Adrenal gland (tissue), 12 donors: ENCODE data around the gene VEZT. TPM values are rescaled to one million over a fixed set of nuclear protein-coding genes. Genes with fewer than 3 reads are reported as not detected.

Experiments
- DNase-seq, 7 donors: peaks; one replicate each; pipeline ENCODE4 v3.0.0-alpha.2; 2019 to 2020
- H3K27ac ChIP-seq, 5 donors: fragments of 200-600 bp; sonication (generic) in 4 of 5; 1 replicate in 3 of 5; 2 replicates in 2 of 5; pipeline versions ENCODE4 v1.5.1 to v1.8.0; 2016 to 2020; ENCODE audit warnings: mild to moderate bottlenecking in 1 of 5
- H3K27me3 ChIP-seq: fragments of 200-600 bp; 2 replicates; pipeline ENCODE4 v1.8.0; 2021
- H3K36me3 ChIP-seq, 2 donors: fragments of 200-600 bp; replicated peaks in 1 of 2; 1 replicate in 1 of 2; 2 replicates in 1 of 2; pipeline versions ENCODE4 v1.5.1 to v1.8.0; 2018 to 2022
- H3K4me1 ChIP-seq, 2 donors: fragments of 200-600 bp; replicated peaks in 1 of 2; 1 replicate in 1 of 2; 2 replicates in 1 of 2; pipeline versions ENCODE4 v1.5.1 to v1.8.0; 2018 to 2021
- H3K4me3 ChIP-seq, 4 donors: fragments of 200-600 bp; sonication (generic) in 3 of 4; one replicate each; pipeline ENCODE4 v1.5.1; 2016 to 2018
- H3K9me3 ChIP-seq, 3 donors: fragments of 200-600 bp; sonication (generic) in 1 of 3; replicated peaks in 1 of 3; 1 replicate in 2 of 3; 2 replicates in 1 of 3; pipeline versions ENCODE4 v1.5.1 to v1.8.0; 2016 to 2021
- CTCF ChIP-seq, 6 experiments: fragments of 450-650 bp in 4 of 6; fragments of 200-600 bp in 2 of 6; sonication (generic) in 1 of 6; IDR thresholded peaks; 1 replicate in 5 of 6; 2 replicates in 1 of 6; pipeline versions ENCODE4 v1.5.1 to v1.8.0; 2016 to 2021; ENCODE audit warnings: antibody characterized with exemption in 6 of 6, mild to moderate bottlenecking in 2 of 6, moderate library complexity in 1 of 6
- POLR2A ChIP-seq, 2 donors: fragments of 450-650 bp; IDR thresholded peaks; one replicate each; pipeline ENCODE4 v1.6.1; 2017; ENCODE audit warnings: antibody characterized with exemption in 2 of 2, mild to moderate bottlenecking in 2 of 2, moderate library complexity in 1 of 2
- WGBS, 4 donors: extraction: QIAGEN DNeasy Blood & Tissue Kit in 2 of 4; methylation state at CpG; one replicate each; pipeline versions ENCODE4 v1.1.5 to v1.1.7; 2013 to 2017; 5-methylcytosine and 5-hydroxymethylcytosine counted together
- intact Hi-C, 2 donors: fragments of 100-400 bp; cut with DNase I; formaldehyde crosslinking; loops; one replicate each; pipeline versions ENCODE4 v1.14.1 to v1.15.0; 2022 to 2023
- polyA plus RNA-seq, 3 donors: library from polyadenylated mRNA; stranded (reverse); fragments of 200-250 nt in 2 of 3; fragments of 350-450 nt in 1 of 3; fragmentation: Illumina TruSeq in 1 of 3; extraction: RNeasy Lipid Tissue Mini Kit (QIAGEN cat#74804) in 1 of 3; gene quantifications; one replicate each; pipeline ENCODE4 v1.2.3, GENCODE V29; 2013 to 2014
- total RNA-seq, 9 donors: library from RNA; depleted of rRNA in 4 of 9; stranded (reverse); fragments of >200 nt in 4 of 9; fragments of 120-200 nt in 1 of 9; fragmentation: NEBNext Ultra II Directional in 1 of 9; extraction: Animal tissue kit (Norgen Biotek cat#: 25700) in 1 of 9; gene quantifications; one replicate each; pipeline versions ENCODE4 v1.1.0 to v1.2.4, GENCODE V29; 2013 to 2023
- donor health status: healthy with polysubstance abuse.
- donor health status: Bipolar disorder and iron deficiency.
- donor health status: DM: yes; HTN: yes; CAD: no.
- donor health status: DM: no; HTN: no; CAD: no.
- donor health status: DM: no; HTN: no; CAD: no.
- donor health status: DM: yes; HTN: yes; CAD: no.

VEZT gene
- total and polyA plus RNA-seq, 12 donors, result 34.8 to 189 (median 88.3) TPM

GRCh38 chr12:95198914-95199313 lies 18.7 kb upstream of the VEZT start:
- Histone ChIP-seq H3K9me3 (no peaks in the 10 kb centered on the region), H3K4me3 (no peak overlapping the region), H3K4me1 (peaks cover 29 to 36% of the 10 kb centered on the region in 2 donors), H3K27ac (no peak overlapping the region), H3K27me3 (no peaks in the 10 kb centered on the region), H3K36me3 (no peaks in the 10 kb centered on the region)
- 90 to 94% (median 92%) methylated on average over 4 of the region's 4 CpGs for WGBS, 4 donors
- intact Hi-C loops, result no loop called here
- TF ChIP-seq CTCF (IDR thresholded peaks at IDR 0.05), result no peak
- no peak for TF ChIP-seq POLR2A (IDR thresholded peaks at IDR 0.05)
- no peak for DNase-seq

- H3K27ac ChIP-seq, result peak overlapping the region; percentile 11 to 68 (median 66)
- H3K4me1 ChIP-seq, result peaks cover 43 to 50% of the 10 kb centered on the region in 2 donors
- intact Hi-C loops, result no loop called here
- H3K27me3 ChIP-seq, result no peaks in the 10 kb centered on the region
- H3K9me3 ChIP-seq, result no peaks in the 10 kb centered on the region
- TF ChIP-seq POLR2A (IDR thresholded peaks at IDR 0.05), result peak in 1 of 2 donors; percentile 74
- TF ChIP-seq CTCF (IDR thresholded peaks at IDR 0.05), result no peak
- 37 to 52% (median 50%) methylated on average over 5 of the region's 5 CpGs for WGBS, 4 donors
- H3K4me3 ChIP-seq, result peak overlapping the region in 1 of 4 donors; percentile 40
- H3K36me3 ChIP-seq, result no peaks in the 10 kb centered on the region
- peak in 1 of 7 donors; percentile 14 for DNase-seq
Measured at GRCh38 chr12:95200128-95200894, 17.3 kb upstream of the VEZT start.

- Histone ChIP-seq H3K36me3 (no peaks in the 10 kb centered on the region), H3K4me3 (peak overlapping the region in 1 of 4 donors; percentile 40), H3K27ac (peak overlapping the region in 3 of 5 donors; percentile 62 to 68 (median 68)), H3K9me3 (no peaks in the 10 kb centered on the region), H3K4me1 (peaks cover 52 to 58% of the 10 kb centered on the region in 2 donors), H3K27me3 (no peaks in the 10 kb centered on the region)
- intact Hi-C loops, result no loop called here
- whole genome bisulfite sequencing, 4 donors, result 79 to 90% (median 83%) methylated on average over 4 of the region's 4 CpGs
- TF ChIP-seq POLR2A (IDR thresholded peaks at IDR 0.05), result no peak
- no peak for TF ChIP-seq CTCF (IDR thresholded peaks at IDR 0.05)
- DNase-seq, result no peak
Measured at GRCh38 chr12:95201056-95201670, 16.4 kb upstream of the VEZT start.

GRCh38 chr12:95202691-95203486 lies 14.7 kb upstream of the VEZT start:
- Histone ChIP-seq H3K4me3 (no peak overlapping the region), H3K4me1 (peaks cover 53 to 62% of the 10 kb centered on the region in 2 donors), H3K27me3 (no peaks in the 10 kb centered on the region), H3K36me3 (no peaks in the 10 kb centered on the region), H3K9me3 (no peaks in the 10 kb centered on the region), H3K27ac (peak overlapping the region; percentile 5 to 86 (median 63))
- DNase-seq, result peak in 3 of 7 donors; percentile 46 to 65 (median 61)
- TF ChIP-seq POLR2A (IDR thresholded peaks at IDR 0.05), result peak in 1 of 2 donors; percentile 50
- no peak for TF ChIP-seq CTCF (IDR thresholded peaks at IDR 0.05)
- WGBS, 4 donors, result 50 to 73% (median 57%) methylated on average over 3 of the region's 3 CpGs
- intact Hi-C loops, result no loop called here
